ENCODE measurements around the gene DZANK1.

The DZANK1 gene

DNA sequence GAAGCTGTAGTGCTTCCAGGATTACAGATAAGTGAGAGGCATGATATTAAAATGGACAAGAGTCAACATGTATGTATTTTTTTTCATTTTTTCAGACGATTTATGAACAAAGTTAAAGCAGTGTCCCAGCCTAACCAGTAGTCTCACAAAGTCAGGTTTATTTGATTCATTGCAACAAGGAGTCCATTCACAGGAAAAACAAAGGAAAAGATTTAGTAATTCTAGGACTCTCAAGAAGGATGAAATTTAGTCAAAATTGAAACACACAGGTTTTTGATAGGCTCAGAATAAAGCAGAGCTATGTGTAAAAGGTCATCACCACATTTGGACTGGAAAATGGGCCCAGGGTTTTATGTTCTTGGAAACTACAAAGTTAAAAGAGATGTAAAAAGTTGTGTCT is 94.5 kb downstream of the DZANK1 start:
- no peaks in the 10 kb centered on the region for H3K36me3 ChIP-seq (replicated peaks)
- no peak overlapping the region for H3K4me3 ChIP-seq (ENCODE audit: low read depth, low read length)
- no peak overlapping the region for H3K27ac ChIP-seq
- TF ChIP-seq, protein P1, sequence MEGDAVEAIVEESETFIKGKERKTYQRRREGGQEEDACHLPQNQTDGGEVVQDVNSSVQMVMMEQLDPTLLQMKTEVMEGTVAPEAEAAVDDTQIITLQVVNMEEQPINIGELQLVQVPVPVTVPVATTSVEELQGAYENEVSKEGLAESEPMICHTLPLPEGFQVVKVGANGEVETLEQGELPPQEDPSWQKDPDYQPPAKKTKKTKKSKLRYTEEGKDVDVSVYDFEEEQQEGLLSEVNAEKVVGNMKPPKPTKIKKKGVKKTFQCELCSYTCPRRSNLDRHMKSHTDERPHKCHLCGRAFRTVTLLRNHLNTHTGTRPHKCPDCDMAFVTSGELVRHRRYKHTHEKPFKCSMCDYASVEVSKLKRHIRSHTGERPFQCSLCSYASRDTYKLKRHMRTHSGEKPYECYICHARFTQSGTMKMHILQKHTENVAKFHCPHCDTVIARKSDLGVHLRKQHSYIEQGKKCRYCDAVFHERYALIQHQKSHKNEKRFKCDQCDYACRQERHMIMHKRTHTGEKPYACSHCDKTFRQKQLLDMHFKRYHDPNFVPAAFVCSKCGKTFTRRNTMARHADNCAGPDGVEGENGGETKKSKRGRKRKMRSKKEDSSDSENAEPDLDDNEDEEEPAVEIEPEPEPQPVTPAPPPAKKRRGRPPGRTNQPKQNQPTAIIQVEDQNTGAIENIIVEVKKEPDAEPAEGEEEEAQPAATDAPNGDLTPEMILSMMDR (IDR thresholded peaks at IDR 0.05; ENCODE audit: low read depth, low read length, missing control alignments), result no peak
- H3K27me3 ChIP-seq (replicated peaks), result no peaks in the 10 kb centered on the region
- DNase-seq, result no peak
- in situ Hi-C loops (cut with HindIII; ENCODE audit: low pct_ligation_motif_present, low sequenced_read_pairs), result no loop called here

DNA sequence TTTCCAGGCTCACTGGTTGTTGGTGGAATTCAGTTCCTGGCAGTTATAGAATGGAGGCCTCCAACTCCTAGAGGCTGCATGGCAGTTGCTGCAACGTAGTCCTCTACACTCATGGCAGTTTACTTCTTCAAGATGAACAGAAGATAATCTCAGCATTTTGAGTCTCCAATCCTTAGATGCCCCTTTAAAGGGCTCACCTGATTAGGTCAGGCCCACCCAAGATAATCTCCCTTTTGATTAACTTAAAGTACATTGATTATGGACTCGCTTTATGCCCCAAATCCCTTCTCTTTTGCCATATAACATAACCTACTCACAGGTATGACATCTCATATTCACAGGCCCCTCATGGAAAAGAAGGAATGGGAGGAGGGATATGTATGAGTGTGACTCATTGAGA is 102.1 kb downstream of the DZANK1 start:
- Histone ChIP-seq H3K27me3 (replicated peaks) (no peaks in the 10 kb centered on the region), H3K27ac (no peak overlapping the region), H3K4me3 (ENCODE audit: low read depth, low read length) (no peak overlapping the region), H3K36me3 (replicated peaks) (no peaks in the 10 kb centered on the region)
- no peak for DNase-seq
- in situ Hi-C loops (cut with HindIII; ENCODE audit: low pct_ligation_motif_present, low sequenced_read_pairs), result no loop called here
- TF ChIP-seq, protein P1 (IDR thresholded peaks at IDR 0.05; ENCODE audit: low read depth, low read length, missing control alignments), result no peak

DNA sequence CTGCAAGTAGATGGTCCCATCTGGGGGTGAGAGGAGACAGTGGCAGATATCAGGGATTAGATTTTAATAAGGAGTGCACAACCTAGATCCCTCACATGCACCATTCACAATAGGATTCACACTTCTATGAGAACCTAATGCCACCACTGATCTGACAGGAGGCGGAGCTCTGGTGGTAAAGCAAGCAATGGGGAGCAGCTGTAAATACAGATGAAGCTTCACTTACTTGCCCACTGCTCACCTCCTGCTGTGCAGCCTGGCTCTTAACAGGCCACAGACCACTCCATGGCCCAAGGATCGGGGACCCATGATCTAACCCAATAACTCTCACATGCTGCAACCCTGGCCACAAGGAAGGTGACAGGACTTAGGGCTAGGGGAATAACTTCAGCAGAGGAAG is 103.1 kb downstream of the DZANK1 start:
- TF ChIP-seq, protein P1 (IDR thresholded peaks at IDR 0.05; ENCODE audit: low read depth, low read length, missing control alignments), result no peak
- Histone ChIP-seq H3K36me3 (replicated peaks) (no peaks in the 10 kb centered on the region), H3K4me3 (ENCODE audit: low read depth, low read length) (no peak overlapping the region), H3K27me3 (replicated peaks) (no peaks in the 10 kb centered on the region), H3K27ac (no peak overlapping the region)
- in situ Hi-C loops (cut with HindIII; ENCODE audit: low pct_ligation_motif_present, low sequenced_read_pairs), result no loop called here
- DNase-seq, result no peak

DNA sequence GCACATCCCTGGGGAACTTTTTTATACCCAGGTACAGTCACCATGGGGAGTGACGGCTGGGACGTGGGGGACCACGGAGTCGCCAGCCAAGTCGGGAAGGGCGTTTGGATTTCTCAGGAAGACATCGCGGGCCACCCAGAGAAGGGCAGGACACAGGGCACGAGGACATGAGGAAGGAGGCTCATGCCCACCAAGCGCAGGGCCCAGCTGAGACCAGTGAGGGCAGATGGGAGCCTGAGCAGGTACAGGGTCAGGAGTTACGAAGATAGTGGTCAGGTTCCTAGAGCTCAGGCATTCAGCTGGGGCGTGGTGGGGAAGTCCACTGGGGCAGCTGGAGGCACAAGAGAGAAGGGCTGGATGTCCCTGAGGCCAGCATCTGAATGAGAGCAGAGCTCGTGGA is 103.9 kb downstream of the DZANK1 start:
- TF ChIP-seq, protein P1 (IDR thresholded peaks at IDR 0.05; ENCODE audit: low read depth, low read length, missing control alignments), result no peak
- in situ Hi-C loops (cut with HindIII; ENCODE audit: low pct_ligation_motif_present, low sequenced_read_pairs), result no loop called here
- Histone ChIP-seq H3K27ac (no peak overlapping the region), H3K4me3 (ENCODE audit: low read depth, low read length) (no peak overlapping the region), H3K27me3 (replicated peaks) (no peaks in the 10 kb centered on the region), H3K36me3 (replicated peaks) (no peaks in the 10 kb centered on the region)
- DNase-seq, result no peak

DNA sequence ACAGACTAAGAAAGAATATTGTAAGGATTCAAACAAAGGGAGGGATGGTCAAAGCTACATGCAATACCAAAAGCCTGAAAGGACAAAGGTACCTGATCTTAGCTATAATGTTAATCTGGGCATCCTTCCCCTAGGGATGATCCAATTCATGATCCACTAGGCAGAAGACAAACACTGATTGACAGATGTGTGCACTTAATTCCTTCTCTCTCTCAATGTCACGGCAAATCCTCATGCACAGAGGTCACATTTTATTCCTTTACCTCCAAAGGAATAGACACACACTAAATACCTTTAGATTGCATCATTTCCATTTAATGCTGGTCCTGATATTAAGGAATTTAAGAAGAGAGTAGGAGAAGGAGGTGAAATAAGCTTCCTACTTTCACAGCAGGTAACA is 105.2 kb downstream of the DZANK1 start:
- H3K27ac ChIP-seq, result no peak overlapping the region
- no peaks in the 10 kb centered on the region for H3K36me3 ChIP-seq (replicated peaks)
- DNase-seq, result no peak
- in situ Hi-C loops (cut with HindIII; ENCODE audit: low pct_ligation_motif_present, low sequenced_read_pairs), result no loop called here
- no peaks in the 10 kb centered on the region for H3K27me3 ChIP-seq (replicated peaks)
- no peak overlapping the region for H3K4me3 ChIP-seq (ENCODE audit: low read depth, low read length)
- TF ChIP-seq, protein P1 (IDR thresholded peaks at IDR 0.05; ENCODE audit: low read depth, low read length, missing control alignments), result no peak

DNA sequence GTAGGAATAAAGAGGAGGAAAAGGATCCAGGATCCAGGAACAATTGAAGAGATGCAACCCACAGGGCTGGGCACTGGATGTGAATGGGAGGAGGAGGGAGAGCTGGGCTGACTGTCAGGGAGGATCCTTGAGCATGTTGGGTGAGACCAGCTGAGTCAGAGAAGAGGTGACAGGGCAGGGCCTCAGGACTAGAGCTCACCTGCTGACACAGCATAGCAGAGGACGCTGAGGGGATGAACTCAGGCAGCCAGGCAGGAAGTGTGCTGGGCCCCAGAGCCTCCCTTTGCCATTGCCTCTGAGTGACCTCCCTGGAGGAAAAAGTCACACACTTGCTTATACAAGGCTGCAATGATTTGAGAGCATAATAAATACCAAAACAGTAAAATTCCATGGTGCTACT is 106.2 kb downstream of the DZANK1 start:
- in situ Hi-C loops (cut with HindIII; ENCODE audit: low pct_ligation_motif_present, low sequenced_read_pairs), result no loop called here
- Histone ChIP-seq H3K27ac (no peak overlapping the region), H3K27me3 (replicated peaks) (no peaks in the 10 kb centered on the region), H3K36me3 (replicated peaks) (no peaks in the 10 kb centered on the region), H3K4me3 (ENCODE audit: low read depth, low read length) (no peak overlapping the region)
- TF ChIP-seq, protein P1 (IDR thresholded peaks at IDR 0.05; ENCODE audit: low read depth, low read length, missing control alignments), result no peak
- no peak for DNase-seq
